ENCODE measurements around the gene GNAI3. TPM values are rescaled to one million over a fixed set of nuclear protein-coding genes. Genes with fewer than 3 reads are reported as not detected.

Gene GNAI3
- total RNA-seq, 1 experiment from 2014 or later = 10.0 TPM

DNA sequence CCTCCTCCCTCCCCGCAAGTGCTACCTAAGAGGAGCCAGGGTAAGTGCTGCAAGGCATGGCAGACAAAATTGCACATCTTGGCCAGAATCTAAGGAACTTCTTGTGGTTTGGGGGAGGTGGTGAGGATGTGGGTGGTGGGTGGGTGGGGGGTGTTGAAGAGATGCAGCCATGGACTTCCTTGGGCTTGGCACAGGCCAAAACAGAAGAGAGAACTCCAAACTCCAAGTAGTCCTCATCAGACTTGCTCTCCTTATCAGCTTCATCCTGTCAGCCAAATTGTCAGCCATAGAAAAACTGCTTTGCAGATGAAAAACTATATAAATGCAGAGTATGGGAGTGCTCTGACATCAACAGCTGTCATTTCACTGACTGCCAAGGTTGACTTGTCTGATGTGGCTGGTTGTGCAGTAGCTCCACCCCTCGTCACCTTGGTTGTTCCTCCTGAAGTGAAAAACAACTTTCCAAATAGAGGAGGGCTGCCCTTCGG, 46.0 kb upstream of the GNAI3 start:
- H4K20me1 ChIP-seq (ENCODE audit: insufficient read depth) = peaks cover 6% of the 10 kb centered on the region; the same call in 1 of the 2 replicates
- H3K27me3 ChIP-seq (ENCODE audit: insufficient read depth, low read depth) = no peaks in the 10 kb centered on the region
- no peak overlapping the region for H3K4me3 ChIP-seq
- H3K9me3 ChIP-seq (ENCODE audit: insufficient read depth, low read depth) = no peaks in the 10 kb centered on the region
- peaks cover 13% of the 10 kb centered on the region for H3K4me1 ChIP-seq (replicated peaks; ENCODE audit: insufficient read depth)
- ChIA-PET POLR2A (ENCODE audit: unreplicated experiment) (interaction anchor here (0.6 kb wide), 1 partner anchor 964 kb away, joined by 4 read pairs; no protein-coding TSS in a partner anchor), CTCF (no interaction called here)
- no peaks in the 10 kb centered on the region for H3K9me2 ChIP-seq (ENCODE audit: insufficient read depth)
- intact Hi-C loops (cut with micrococcal nuclease; ENCODE audit: unreplicated experiment) = no loop called here
- DNase-seq = no peak
- TF ChIP-seq, protein P1, sequence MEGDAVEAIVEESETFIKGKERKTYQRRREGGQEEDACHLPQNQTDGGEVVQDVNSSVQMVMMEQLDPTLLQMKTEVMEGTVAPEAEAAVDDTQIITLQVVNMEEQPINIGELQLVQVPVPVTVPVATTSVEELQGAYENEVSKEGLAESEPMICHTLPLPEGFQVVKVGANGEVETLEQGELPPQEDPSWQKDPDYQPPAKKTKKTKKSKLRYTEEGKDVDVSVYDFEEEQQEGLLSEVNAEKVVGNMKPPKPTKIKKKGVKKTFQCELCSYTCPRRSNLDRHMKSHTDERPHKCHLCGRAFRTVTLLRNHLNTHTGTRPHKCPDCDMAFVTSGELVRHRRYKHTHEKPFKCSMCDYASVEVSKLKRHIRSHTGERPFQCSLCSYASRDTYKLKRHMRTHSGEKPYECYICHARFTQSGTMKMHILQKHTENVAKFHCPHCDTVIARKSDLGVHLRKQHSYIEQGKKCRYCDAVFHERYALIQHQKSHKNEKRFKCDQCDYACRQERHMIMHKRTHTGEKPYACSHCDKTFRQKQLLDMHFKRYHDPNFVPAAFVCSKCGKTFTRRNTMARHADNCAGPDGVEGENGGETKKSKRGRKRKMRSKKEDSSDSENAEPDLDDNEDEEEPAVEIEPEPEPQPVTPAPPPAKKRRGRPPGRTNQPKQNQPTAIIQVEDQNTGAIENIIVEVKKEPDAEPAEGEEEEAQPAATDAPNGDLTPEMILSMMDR (conservative IDR thresholded peaks at IDR 0.05) = no peak
- no peak for TF ChIP-seq EZH2 (IDR thresholded peaks at IDR 0.05; ENCODE audit: low read depth)
- H3K4me2 ChIP-seq = no peak overlapping the region
- no peaks in the 10 kb centered on the region; the same call in 1 of the 2 replicates for H3K36me3 ChIP-seq (ENCODE audit: low read depth)
- H3K79me2 ChIP-seq (ENCODE audit: low read depth) = no peaks in the 10 kb centered on the region; the same call in 1 of the 2 replicates
- BruUV-seq (replicated peaks) = no TSS peak
- no peak overlapping the region for H2AFZ ChIP-seq
- peaks cover 28% of the 10 kb centered on the region; the same call in 1 of the 2 replicates for H3F3A ChIP-seq (ENCODE audit: insufficient read depth, low read depth)
- no peak overlapping the region for H3K27ac ChIP-seq

DNA sequence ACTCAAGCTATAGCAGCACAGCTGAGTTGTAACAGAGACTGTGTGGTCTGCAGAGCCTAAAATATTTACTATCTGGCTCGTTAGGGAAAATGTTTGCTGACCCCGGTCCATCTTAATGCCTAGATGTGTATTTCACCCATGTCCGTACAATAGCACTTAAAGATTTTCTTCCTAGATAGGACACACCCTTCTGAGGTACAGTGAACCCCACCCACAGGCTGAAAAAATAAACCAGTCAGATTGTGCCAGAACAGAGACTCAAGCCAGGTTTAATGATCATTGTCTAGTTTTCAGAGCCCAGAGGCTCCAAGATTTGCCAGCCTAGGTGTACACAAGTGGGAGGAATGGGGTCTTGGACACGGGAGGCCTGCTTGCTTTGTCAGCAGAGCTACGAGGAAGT, 44.5 kb upstream of the GNAI3 start:
- H3K9me2 ChIP-seq (ENCODE audit: insufficient read depth) = no peaks in the 10 kb centered on the region
- H3K36me3 ChIP-seq (ENCODE audit: low read depth) = no peaks in the 10 kb centered on the region
- TF ChIP-seq, protein P1 (conservative IDR thresholded peaks at IDR 0.05) = no peak
- no peak for TF ChIP-seq EZH2 (IDR thresholded peaks at IDR 0.05; ENCODE audit: low read depth)
- CTCF ChIA-PET = interaction anchor here (0.7 kb wide), 1 partner anchor 401 kb away, joined by 8 read pairs; no protein-coding TSS in a partner anchor
- no peak overlapping the region for H3K27ac ChIP-seq
- no peak overlapping the region for H2AFZ ChIP-seq
- H3K9me3 ChIP-seq (ENCODE audit: insufficient read depth, low read depth) = no peaks in the 10 kb centered on the region
- peaks cover 9% of the 10 kb centered on the region for H3K4me1 ChIP-seq (replicated peaks; ENCODE audit: insufficient read depth)
- DNase-seq = no peak
- intact Hi-C loops (cut with micrococcal nuclease; ENCODE audit: unreplicated experiment) = no loop called here
- no peak overlapping the region for H3K4me3 ChIP-seq
- POLR2A ChIA-PET (ENCODE audit: unreplicated experiment) = interaction anchor here (0.5 kb wide), 1 partner anchor 812 kb away, joined by 3 read pairs; the partner anchor contains the start of gene PRPF38B
- no peak overlapping the region for H3K4me2 ChIP-seq
- no TSS peak for BruUV-seq (replicated peaks)
- H4K20me1 ChIP-seq (ENCODE audit: insufficient read depth) = peaks cover 6% of the 10 kb centered on the region; the same call in 1 of the 2 replicates
- peaks cover 22% of the 10 kb centered on the region; the same call in 1 of the 2 replicates for H3F3A ChIP-seq (ENCODE audit: insufficient read depth, low read depth)
- H3K79me2 ChIP-seq (ENCODE audit: low read depth) = no peaks in the 10 kb centered on the region; the same call in 1 of the 2 replicates
- H3K27me3 ChIP-seq (ENCODE audit: insufficient read depth, low read depth) = no peaks in the 10 kb centered on the region

DNA sequence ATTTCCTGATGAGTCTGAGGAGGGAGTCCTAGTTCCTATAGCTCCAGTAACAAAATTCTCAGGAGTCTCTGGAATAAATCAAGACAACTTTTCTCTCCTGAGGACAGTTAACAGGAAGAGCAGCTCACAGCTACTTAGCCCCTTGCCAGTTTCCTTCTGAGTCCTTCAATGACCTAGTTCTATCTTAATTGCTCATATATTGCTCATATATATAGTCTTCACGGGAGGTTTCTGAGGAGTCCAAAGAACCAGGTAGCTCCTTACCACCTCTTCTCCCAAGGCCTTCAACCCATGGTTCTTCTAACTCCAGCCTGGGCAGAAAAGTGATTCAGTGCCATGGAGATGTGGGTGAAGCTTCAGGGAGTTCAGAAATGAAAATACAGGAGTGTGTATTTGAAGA, 43.4 kb upstream of the GNAI3 start:
- no TSS peak for BruUV-seq (replicated peaks)
- Histone ChIP-seq H3K79me2 (ENCODE audit: low read depth) (no peaks in the 10 kb centered on the region), H2AFZ (no peak overlapping the region), H3K27me3 (ENCODE audit: insufficient read depth, low read depth) (no peaks in the 10 kb centered on the region), H3K4me2 (no peak overlapping the region), H4K20me1 (ENCODE audit: insufficient read depth) (no peaks in the 10 kb centered on the region), H3K9me2 (ENCODE audit: insufficient read depth) (no peaks in the 10 kb centered on the region), H3K27ac (no peak overlapping the region), H3K4me3 (no peak overlapping the region), H3K9me3 (ENCODE audit: insufficient read depth, low read depth) (no peaks in the 10 kb centered on the region), H3K36me3 (ENCODE audit: low read depth) (no peaks in the 10 kb centered on the region), H3F3A (ENCODE audit: insufficient read depth, low read depth) (peaks cover 12% of the 10 kb centered on the region; the same call in 1 of the 2 replicates), H3K4me1 (replicated peaks; ENCODE audit: insufficient read depth) (peaks cover 2% of the 10 kb centered on the region)
- TF ChIP-seq EZH2 (IDR thresholded peaks at IDR 0.05; ENCODE audit: low read depth) = no peak
- TF ChIP-seq, protein P1 (conservative IDR thresholded peaks at IDR 0.05) = no peak
- CTCF ChIA-PET = no interaction called here
- intact Hi-C loops (cut with micrococcal nuclease; ENCODE audit: unreplicated experiment) = no loop called here
- no peak for DNase-seq
- POLR2A ChIA-PET (ENCODE audit: unreplicated experiment) = no interaction called here

Data from PC-9 (cell line).